GM12801 (cell line): Measurements from ENCODE around the gene VWF.

Source experiments
- CTCF ChIP-seq: IDR thresholded peaks from one replicate; pipeline ENCODE4 v1.5.1; 2011; ENCODE audit warnings: control low read depth; ENCODE audit not compliant: insufficient read length; ENCODE audit errors: extremely low read depth

The VWF gene

GRCh38 chr12:5921027-5921909, 203.2 kb downstream of the VWF start:
- no peak for TF ChIP-seq CTCF

- TF ChIP-seq CTCF = no peak
Observed at GRCh38 chr12:5916785-5917290, 207.6 kb downstream of the VWF start.

- TF ChIP-seq CTCF = no peak
Observed at GRCh38 chr12:5915511-5915910, 209.0 kb downstream of the VWF start.

GRCh38 chr12:5914387-5915149, 209.9 kb downstream of the VWF start:
- no peak for TF ChIP-seq CTCF

- no peak for TF ChIP-seq CTCF
Observed at GRCh38 chr12:5913387-5913786, 211.1 kb downstream of the VWF start.

GRCh38 chr12:5912437-5913334, 211.8 kb downstream of the VWF start:
- TF ChIP-seq CTCF = no peak

GRCh38 chr12:5912011-5912410, 212.5 kb downstream of the VWF start:
- TF ChIP-seq CTCF = no peak
